GM12878 (cell line): ENCODE results near the gene ADAMTS19. TPM values are rescaled to one million over a fixed set of nuclear protein-coding genes. Genes with fewer than 3 reads are reported as not detected.

Experiments used
- ATAC-seq: fragments of 200-7000 bp; cut with Tn5 transposase; 3 replicates; pipeline ENCODE4 v1.9.1; 2020; ENCODE audit warnings: mild to moderate bottlenecking, moderate library complexity
- BruUV-seq: library from RNA; stranded (reverse); fragments of 400-500 nt; replicated peaks from 2 replicates; lab custom pipeline; 2021; lab: Mats Ljungman, UMichigan
- CTCF ChIA-PET: fragments of 300-600 bp; sonication (Branson Sonifier 250); formaldehyde crosslinking; extraction: SDS; loops from one replicate; lab custom pipeline; 2021; ENCODE audit warnings: inconsistent platforms; lab: Yijun Ruan, JAX
- POLR2A ChIA-PET: fragments of 350-600 bp; formaldehyde crosslinking; extraction: SDS; loops from one replicate; lab custom pipeline; 2021; ENCODE audit warnings: inconsistent platforms; lab: Charles Lee
- RAD21 ChIA-PET: fragments of 300-600 bp; sonication (Branson Sonifier 250); formaldehyde crosslinking; loops from one replicate; lab custom pipeline; 2023; ENCODE audit warnings: antibody characterized with exemption; ENCODE audit not compliant: unreplicated experiment; lab: Charles Lee
- SMC1A ChIA-PET: fragments of 300-600 bp; sonication (Branson Sonifier 250); formaldehyde crosslinking; loops from one replicate; lab custom pipeline; 2023; ENCODE audit not compliant: unreplicated experiment, uncharacterized antibody; lab: Charles Lee
- DNase-seq: peaks from one replicate; pipeline ENCODE4 v3.0.0-alpha.2; 2011; ENCODE audit warnings: low read depth, low spot score
- FAIRE-seq: peaks from 3 replicates; lab custom pipeline; 2011; peaks lifted over from hg19 to GRCh38; lab: Jason Lieb, UNC
- H2AFZ ChIP-seq: 2 replicates; pipeline ENCODE4 v1.6.0; 2011; ENCODE audit warnings: low read depth, low read length, control low read depth; ENCODE audit not compliant: control insufficient read depth
- H3K27ac ChIP-seq: 2 replicates; pipeline ENCODE4 v1.5.1; 2011; ENCODE audit warnings: control low read depth; ENCODE audit not compliant: control insufficient read depth, insufficient read depth
- H3K27me3 ChIP-seq, 2 experiments: replicated peaks in 1 of 2; 2 replicates each; pipeline versions ENCODE4 v1.6.0 to v1.6.1; 2011; ENCODE audit warnings: low read length in 1 of 2; ENCODE audit not compliant: control insufficient read depth in 2 of 2, insufficient read depth in 2 of 2
- H3K36me3 ChIP-seq, 2 experiments: 2 replicates each; pipeline ENCODE4 v1.5.1; 2011; ENCODE audit warnings: low read length in 1 of 2; ENCODE audit not compliant: control insufficient read depth in 2 of 2, insufficient read depth in 2 of 2
- H3K4me1 ChIP-seq: 2 replicates; pipeline ENCODE4 v1.6.1; 2011; ENCODE audit warnings: mild to moderate bottlenecking, low read length, moderate library complexity, mixed read lengths; ENCODE audit not compliant: control insufficient read depth, insufficient read depth
- H3K4me2 ChIP-seq: 2 replicates; pipeline ENCODE4 v1.6.0; 2011; ENCODE audit warnings: control low read depth; ENCODE audit not compliant: control insufficient read depth, insufficient read depth
- H3K4me3 ChIP-seq: fragments of 200-600 bp; sonication (generic); 2 replicates; pipeline ENCODE4 v1.5.1; 2016
- H3K79me2 ChIP-seq: 2 replicates; pipeline ENCODE4 v1.6.0; 2011; ENCODE audit warnings: low read length; ENCODE audit not compliant: control insufficient read depth, insufficient read depth
- H3K9ac ChIP-seq: 2 replicates; pipeline ENCODE4 v1.8.0; 2011; ENCODE audit warnings: low read length, control low read depth, mixed read lengths; ENCODE audit not compliant: control insufficient read depth, insufficient read depth
- H3K9me3 ChIP-seq: replicated peaks from 3 replicates; pipeline ENCODE4 v1.5.1; 2011; ENCODE audit warnings: mild to moderate bottlenecking, low read length; ENCODE audit not compliant: control insufficient read depth, insufficient read depth
- H4K20me1 ChIP-seq: 2 replicates; pipeline ENCODE4 v1.6.0; 2011; ENCODE audit not compliant: control insufficient read depth, insufficient read depth
- CBX5 ChIP-seq: sonication (generic); IDR thresholded peaks from 2 replicates; pipeline ENCODE4 v1.6.1; 2016; ENCODE audit warnings: low read depth, moderate library complexity, mild to moderate bottlenecking, inconsistent platforms
- CHD2 ChIP-seq: IDR thresholded peaks from 2 replicates; pipeline ENCODE4 v1.6.1; 2011; ENCODE audit warnings: low read depth, low read length, improper control_type of control experiment, borderline replicate concordance
- CREM ChIP-seq: IDR thresholded peaks from 2 replicates; pipeline ENCODE4 v1.6.1; 2014; ENCODE audit warnings: antibody characterized with exemption, low read depth
- EP300 ChIP-seq, 2 experiments: fragments of 150-350 bp in 1 of 2; IDR thresholded peaks; 2 replicates each; pipeline ENCODE4 v1.6.1; 2011 to 2012; ENCODE audit warnings: low read depth in 2 of 2, low read length in 2 of 2, borderline replicate concordance in 1 of 2, improper control_type of control experiment in 1 of 2, inconsistent platforms in 1 of 2; ENCODE audit not compliant: control insufficient read depth in 1 of 2
- FOXK2 ChIP-seq: fragments of 450-650 bp; IDR thresholded peaks from 2 replicates; pipeline ENCODE4 v1.6.1; 2017; ENCODE audit warnings: mild to moderate bottlenecking, moderate library complexity
- GATAD2B ChIP-seq: fragments of 450-650 bp; conservative IDR thresholded peaks from 2 replicates; pipeline ENCODE4 v1.6.1; 2017; ENCODE audit warnings: low read depth, mild to moderate bottlenecking, moderate library complexity
- MYB ChIP-seq: fragments of 150-350 bp; IDR thresholded peaks from 2 replicates; pipeline ENCODE4 v1.6.1; 2014; ENCODE audit warnings: mild to moderate bottlenecking, low read depth, low read length, borderline replicate concordance
- NR2C2 ChIP-seq: IDR thresholded peaks from 2 replicates; pipeline ENCODE4 v1.6.1; 2011; ENCODE audit warnings: borderline replicate concordance, low read depth; ENCODE audit not compliant: control insufficient read depth, insufficient read length
- POLR2AphosphoS5 ChIP-seq: IDR thresholded peaks from 2 replicates; pipeline ENCODE4 v1.6.1; 2011; ENCODE audit warnings: mild to moderate bottlenecking, low read length, inconsistent platforms
- STAT1 ChIP-seq: fragments of 450-650 bp; conservative IDR thresholded peaks from 2 replicates; pipeline ENCODE4 v1.6.1; 2014; ENCODE audit warnings: antibody characterized with exemption, mild to moderate bottlenecking
- SUPT20H ChIP-seq: IDR thresholded peaks from 2 replicates; pipeline ENCODE4 v1.6.1; 2011; ENCODE audit warnings: low read depth, mild to moderate bottlenecking, low read length, moderate library complexity, borderline replicate concordance; ENCODE audit not compliant: control insufficient read depth
- TBL1XR1 ChIP-seq: IDR thresholded peaks from 2 replicates; pipeline ENCODE4 v1.6.1; 2012; ENCODE audit warnings: low read depth, low read length, improper control_type of control experiment
- TCF7 ChIP-seq: IDR thresholded peaks from 2 replicates; pipeline ENCODE4 v1.6.1; 2014; ENCODE audit warnings: antibody characterized with exemption, borderline replicate concordance
- WGBS: methylation state at CpG from one replicate; pipeline ENCODE4 v1.1.6; 2016; ENCODE audit warnings: low lambda C conversion rate; ENCODE audit not compliant: insufficient replicate concordance, insufficient coverage; ENCODE audit errors: missing lambda C conversion rate; 5-methylcytosine and 5-hydroxymethylcytosine counted together
- in situ Hi-C: fragments of 300-500 bp; cut with MboI; formaldehyde crosslinking; loops from 9 replicates; pipeline ENCODE4 v1.14.3; 2018; ENCODE audit warnings: mixed read lengths
- intact Hi-C: fragments of 100-400 bp; cut with micrococcal nuclease; formaldehyde crosslinking; loops from one replicate; pipeline ENCODE4 v1.14.2; 2022; ENCODE audit not compliant: unreplicated experiment
- polyA plus RNA-seq, 11 experiments: library from polyadenylated mRNA; depleted of rRNA in 4 of 11; unstranded in 6 of 11; stranded (reverse) in 5 of 11; fragments of >200 nt; fragmentation: Nextera tagmentation in 4 of 11; fragmentation: Illumina TruSeq in 1 of 11; extraction: Ambion mirVana in 4 of 11; extraction: Trizol in 1 of 11; gene quantifications; 1 replicate in 1 of 11; 2 replicates in 10 of 11; pipeline versions ENCODE4 v1.2.1 to v1.2.3, GENCODE V29; 2011 to 2016; ENCODE audit warnings: inconsistent platforms in 2 of 11, missing spikeins in 2 of 11, low read depth in 1 of 11
- total RNA-seq, 4 experiments: library from RNA; depleted of rRNA in 3 of 4; stranded (reverse); fragments of >200 nt in 3 of 4; fragmentation: Illumina TruSeq in 1 of 4; extraction: Trizol in 1 of 4; gene quantifications; 2 replicates each; pipeline versions ENCODE4 v1.2.1 to v1.2.3, GENCODE V29; 2013 to 2021
- TF ChIP-seq, protein P1 (sequence below): fragments of 450-650 bp; IDR thresholded peaks from 2 replicates; pipeline ENCODE4 v1.6.1; 2017; ENCODE audit warnings: low read depth, mild to moderate bottlenecking, moderate library complexity
- TF ChIP-seq, protein P2 (sequence below): fragments of 450-650 bp; IDR thresholded peaks from 2 replicates; pipeline ENCODE4 v1.6.1; 2017; ENCODE audit warnings: mild to moderate bottlenecking

ADAMTS19 gene
- total and polyA plus RNA-seq, 10 of the 15 experiments (the other 5 are each of a cell fraction or from before 2014, with no cell fraction given) = not detected

DNA sequence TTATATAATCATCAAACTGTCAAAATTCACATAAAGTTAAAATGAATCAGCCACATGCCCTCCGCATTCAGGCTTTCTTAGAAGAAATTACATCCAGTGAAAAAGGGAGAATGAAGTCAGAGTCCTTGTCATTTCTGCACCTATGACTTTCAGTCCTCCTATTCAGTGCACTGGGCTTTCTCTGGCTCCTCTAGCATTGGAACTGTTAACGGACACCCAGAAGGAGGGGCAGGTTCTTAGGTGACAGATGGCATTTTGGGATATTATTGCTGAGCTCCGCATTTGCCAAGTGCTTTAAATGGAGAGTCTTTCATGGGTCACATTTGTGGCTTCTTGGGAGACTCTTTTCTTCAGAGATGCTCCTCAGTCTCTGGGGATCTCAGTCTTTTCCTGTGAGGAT is 40.0 kb downstream of the ADAMTS19 start:
- ATAC-seq (no peak), FAIRE-seq (no peak), DNase-seq (no peak)
- H3K4me3 ChIP-seq = no peak overlapping the region
- no peak overlapping the region for H3K27ac ChIP-seq
- intact Hi-C loops = no loop called here
- in situ Hi-C loops = no loop called here
- ChIA-PET RAD21 (no interaction called here), SMC1A (interaction anchor here (1.2 kb wide), 1 partner anchor 9 kb away, joined by 3 read pairs; no protein-coding TSS in a partner anchor), POLR2A (no interaction called here)
- WGBS = 15% methylated on average over 3 of the region's 3 CpGs
- H3K9ac ChIP-seq = no peak overlapping the region
- no peaks in the 10 kb centered on the region for H3K9me3 ChIP-seq
- no TSS peak for BruUV-seq
- no peaks in the 10 kb centered on the region for H3K4me1 ChIP-seq
- H3K27me3 ChIP-seq = no peaks in the 10 kb centered on the region
- H3K4me2 ChIP-seq = no peak overlapping the region
- TF ChIP-seq CBX5 (no peak), GATAD2B (no peak), FOXK2 (no peak)
- TF ChIP-seq, all 136 proteins: peak for 0
- Histone ChIP-seq H3K79me2 (no peaks in the 10 kb centered on the region), H4K20me1 (no peaks in the 10 kb centered on the region), H2AFZ (no peak overlapping the region), H3K36me3 (no peaks in the 10 kb centered on the region)
- CTCF ChIA-PET = interaction anchor here (2.2 kb wide), 1 partner anchor 10 kb away, joined by 5 read pairs; no protein-coding TSS in a partner anchor

DNA sequence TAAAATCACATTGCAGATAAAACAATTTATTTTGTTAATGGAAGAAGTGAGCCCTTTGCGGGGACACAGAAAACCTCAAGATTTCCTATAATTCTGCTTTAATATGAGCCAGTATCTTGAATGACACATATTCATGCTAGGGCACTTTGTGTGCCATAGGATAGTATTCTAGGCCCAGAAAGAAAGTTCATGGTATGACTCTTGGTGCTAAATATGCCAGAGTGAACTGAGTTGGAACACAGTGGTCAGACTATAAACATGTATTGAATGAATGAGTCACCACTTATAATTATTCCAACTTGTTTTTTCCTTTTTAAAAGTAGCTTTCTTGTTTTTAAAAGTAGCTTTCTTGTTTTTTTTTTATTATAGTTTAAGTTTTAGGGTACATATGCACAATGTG is 46.0 kb downstream of the ADAMTS19 start:
- ChIA-PET SMC1A (no interaction called here), RAD21 (interaction anchor here (1.2 kb wide), 1 partner anchor 265 kb away, joined by 3 read pairs; no protein-coding TSS in a partner anchor), POLR2A (no interaction called here), CTCF (no interaction called here)
- Histone ChIP-seq H3K79me2 (no peaks in the 10 kb centered on the region), H3K27ac (no peak overlapping the region), H4K20me1 (no peaks in the 10 kb centered on the region), H3K4me1 (no peaks in the 10 kb centered on the region), H3K4me2 (no peak overlapping the region), H3K9me3 (no peaks in the 10 kb centered on the region), H3K9ac (no peak overlapping the region), H3K4me3 (no peak overlapping the region), H2AFZ (no peak overlapping the region), H3K36me3 (no peaks in the 10 kb centered on the region), H3K27me3 (no peaks in the 10 kb centered on the region)
- BruUV-seq = no TSS peak
- in situ Hi-C loops (no loop called here), intact Hi-C loops (no loop called here)
- DNase-seq = no peak
- 38% methylated on average over 1 of the region's 1 CpG for WGBS
- no peak for FAIRE-seq
- ATAC-seq = no peak
- TF ChIP-seq STAT1 = no peak
- TF ChIP-seq CHD2 = no peak
- no peak for TF ChIP-seq POLR2AphosphoS5
- TF ChIP-seq MYB = no peak
- TF ChIP-seq, protein P1, sequence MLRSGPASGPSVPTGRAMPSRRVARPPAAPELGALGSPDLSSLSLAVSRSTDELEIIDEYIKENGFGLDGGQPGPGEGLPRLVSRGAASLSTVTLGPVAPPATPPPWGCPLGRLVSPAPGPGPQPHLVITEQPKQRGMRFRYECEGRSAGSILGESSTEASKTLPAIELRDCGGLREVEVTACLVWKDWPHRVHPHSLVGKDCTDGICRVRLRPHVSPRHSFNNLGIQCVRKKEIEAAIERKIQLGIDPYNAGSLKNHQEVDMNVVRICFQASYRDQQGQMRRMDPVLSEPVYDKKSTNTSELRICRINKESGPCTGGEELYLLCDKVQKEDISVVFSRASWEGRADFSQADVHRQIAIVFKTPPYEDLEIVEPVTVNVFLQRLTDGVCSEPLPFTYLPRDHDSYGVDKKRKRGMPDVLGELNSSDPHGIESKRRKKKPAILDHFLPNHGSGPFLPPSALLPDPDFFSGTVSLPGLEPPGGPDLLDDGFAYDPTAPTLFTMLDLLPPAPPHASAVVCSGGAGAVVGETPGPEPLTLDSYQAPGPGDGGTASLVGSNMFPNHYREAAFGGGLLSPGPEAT = no peak
- no peak for TF ChIP-seq NR2C2
- no peak for TF ChIP-seq EP300 (IDR thresholded peaks at IDR 0.05; ENCODE audit: borderline replicate concordance in 1 of 2, control insufficient read depth in 1 of 2, low read depth in 2 of 2, low read length in 2 of 2)
- TF ChIP-seq SUPT20H = no peak
- TF ChIP-seq CREM = no peak
- no peak for TF ChIP-seq TBL1XR1
- TF ChIP-seq, protein P2, sequence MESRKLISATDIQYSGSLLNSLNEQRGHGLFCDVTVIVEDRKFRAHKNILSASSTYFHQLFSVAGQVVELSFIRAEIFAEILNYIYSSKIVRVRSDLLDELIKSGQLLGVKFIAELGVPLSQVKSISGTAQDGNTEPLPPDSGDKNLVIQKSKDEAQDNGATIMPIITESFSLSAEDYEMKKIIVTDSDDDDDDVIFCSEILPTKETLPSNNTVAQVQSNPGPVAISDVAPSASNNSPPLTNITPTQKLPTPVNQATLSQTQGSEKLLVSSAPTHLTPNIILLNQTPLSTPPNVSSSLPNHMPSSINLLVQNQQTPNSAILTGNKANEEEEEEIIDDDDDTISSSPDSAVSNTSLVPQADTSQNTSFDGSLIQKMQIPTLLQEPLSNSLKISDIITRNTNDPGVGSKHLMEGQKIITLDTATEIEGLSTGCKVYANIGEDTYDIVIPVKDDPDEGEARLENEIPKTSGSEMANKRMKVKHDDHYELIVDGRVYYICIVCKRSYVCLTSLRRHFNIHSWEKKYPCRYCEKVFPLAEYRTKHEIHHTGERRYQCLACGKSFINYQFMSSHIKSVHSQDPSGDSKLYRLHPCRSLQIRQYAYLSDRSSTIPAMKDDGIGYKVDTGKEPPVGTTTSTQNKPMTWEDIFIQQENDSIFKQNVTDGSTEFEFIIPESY = no peak
- TF ChIP-seq TCF7 = no peak
